Measurements from ENCODE around the gene ZNF385A. TPM values are rescaled to one million over a fixed set of nuclear protein-coding genes. Genes with fewer than 3 reads are reported as not detected.

The ZNF385A gene, protein sequence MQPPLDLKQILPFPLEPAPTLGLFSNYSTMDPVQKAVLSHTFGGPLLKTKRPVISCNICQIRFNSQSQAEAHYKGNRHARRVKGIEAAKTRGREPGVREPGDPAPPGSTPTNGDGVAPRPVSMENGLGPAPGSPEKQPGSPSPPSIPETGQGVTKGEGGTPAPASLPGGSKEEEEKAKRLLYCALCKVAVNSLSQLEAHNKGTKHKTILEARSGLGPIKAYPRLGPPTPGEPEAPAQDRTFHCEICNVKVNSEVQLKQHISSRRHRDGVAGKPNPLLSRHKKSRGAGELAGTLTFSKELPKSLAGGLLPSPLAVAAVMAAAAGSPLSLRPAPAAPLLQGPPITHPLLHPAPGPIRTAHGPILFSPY
- 5.9 TPM for total RNA-seq (2021; ENCODE audit: unreplicated experiment)
- polyA plus RNA-seq (2012; ENCODE audit: insufficient read length), result 10.0 TPM
- percentile 35 among the genes with signal in this experiment for Bru-seq, nascent RNA
- percentile 33 among the genes with signal in this experiment for BruChase-seq, experiment 1, labeled RNA remaining after a 2-hour chase
- percentile 40 among the genes with signal in this experiment for BruChase-seq, experiment 2, labeled RNA remaining after a 6-hour chase
- long read RNA-seq, partial matches to known transcripts, result 2 of 8 reads
- long read RNA-seq, other reads (novel, unspliced or antisense), result 6 of 8 reads

DNA sequence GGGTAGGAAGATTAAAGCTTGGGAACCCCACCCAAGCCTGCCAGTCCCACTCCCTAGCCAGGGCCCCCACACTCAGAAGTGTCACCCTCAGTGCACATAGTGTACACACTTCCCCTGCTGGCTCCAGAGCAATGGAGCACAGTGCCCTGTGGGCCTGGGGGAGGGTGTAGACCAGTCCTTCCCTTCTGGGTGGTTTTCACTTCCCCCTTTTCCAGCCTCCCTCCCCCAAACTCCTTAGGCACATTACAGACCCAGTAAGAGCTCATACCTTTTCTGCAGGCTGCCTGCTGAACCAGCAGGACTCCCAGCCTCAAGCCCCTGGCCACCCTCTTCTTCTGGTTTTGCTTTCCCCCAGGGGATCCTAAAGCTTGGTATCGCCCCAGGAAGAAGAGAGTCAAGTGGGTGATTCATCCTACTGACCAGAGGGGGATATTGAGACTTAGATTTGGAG, at the start of gene ZNF385A:
TSS of gene ZNF385A (minus strand) at position 143 of the 451 bp plus-strand sequence. CDS start 219 bp downstream, outside the sequence.
- BruUV-seq (replicated peaks), result no TSS peak
- in situ Hi-C loops (cut with HindIII; ENCODE audit: low pct_unique_long_range_greater_than_20kb, low sequenced_read_pairs) (no loop called here), intact Hi-C loops (cut with micrococcal nuclease; ENCODE audit: unreplicated experiment) (no loop called here)
- Histone ChIP-seq H3K27ac (ENCODE audit: low read length) (no peak within 1 kb of the TSS), H3K4me3 (ENCODE audit: low read depth in 2 of 2, low read length in 2 of 2) (no peak within 1 kb of the TSS), H3K27me3 (ENCODE audit: control insufficient read depth, insufficient read depth, low read length) (no peaks in the 10 kb centered on the region), H3K4me1 (ENCODE audit: control insufficient read depth, insufficient read depth, low read length) (no peaks in the 10 kb centered on the region; the same call in 1 of the 2 replicates), H3K36me3 (ENCODE audit: control insufficient read depth, insufficient read depth, low read length) (no peaks in the 10 kb centered on the region), H3K9me3 (ENCODE audit: control insufficient read depth, insufficient read depth, low read depth, low read length) (no peaks in the 10 kb centered on the region)
- no peak for ATAC-seq
- ChIA-PET CTCF (interaction anchor here (0.7 to 1.6 kb wide), 2 partner anchors 14 to 15 kb away, joined by 3 to 4 read pairs; no protein-coding TSS in a partner anchor), POLR2A (no interaction called here)
- DNase-seq (ENCODE audit: low read depth, low spot score), result no peak
- no peak for TF ChIP-seq TCF7L2 (IDR thresholded peaks at IDR 0.05; ENCODE audit: low read depth, low read length)
- TF ChIP-seq, protein P1, sequence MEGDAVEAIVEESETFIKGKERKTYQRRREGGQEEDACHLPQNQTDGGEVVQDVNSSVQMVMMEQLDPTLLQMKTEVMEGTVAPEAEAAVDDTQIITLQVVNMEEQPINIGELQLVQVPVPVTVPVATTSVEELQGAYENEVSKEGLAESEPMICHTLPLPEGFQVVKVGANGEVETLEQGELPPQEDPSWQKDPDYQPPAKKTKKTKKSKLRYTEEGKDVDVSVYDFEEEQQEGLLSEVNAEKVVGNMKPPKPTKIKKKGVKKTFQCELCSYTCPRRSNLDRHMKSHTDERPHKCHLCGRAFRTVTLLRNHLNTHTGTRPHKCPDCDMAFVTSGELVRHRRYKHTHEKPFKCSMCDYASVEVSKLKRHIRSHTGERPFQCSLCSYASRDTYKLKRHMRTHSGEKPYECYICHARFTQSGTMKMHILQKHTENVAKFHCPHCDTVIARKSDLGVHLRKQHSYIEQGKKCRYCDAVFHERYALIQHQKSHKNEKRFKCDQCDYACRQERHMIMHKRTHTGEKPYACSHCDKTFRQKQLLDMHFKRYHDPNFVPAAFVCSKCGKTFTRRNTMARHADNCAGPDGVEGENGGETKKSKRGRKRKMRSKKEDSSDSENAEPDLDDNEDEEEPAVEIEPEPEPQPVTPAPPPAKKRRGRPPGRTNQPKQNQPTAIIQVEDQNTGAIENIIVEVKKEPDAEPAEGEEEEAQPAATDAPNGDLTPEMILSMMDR (IDR thresholded peaks at IDR 0.05), result no peak

DNA sequence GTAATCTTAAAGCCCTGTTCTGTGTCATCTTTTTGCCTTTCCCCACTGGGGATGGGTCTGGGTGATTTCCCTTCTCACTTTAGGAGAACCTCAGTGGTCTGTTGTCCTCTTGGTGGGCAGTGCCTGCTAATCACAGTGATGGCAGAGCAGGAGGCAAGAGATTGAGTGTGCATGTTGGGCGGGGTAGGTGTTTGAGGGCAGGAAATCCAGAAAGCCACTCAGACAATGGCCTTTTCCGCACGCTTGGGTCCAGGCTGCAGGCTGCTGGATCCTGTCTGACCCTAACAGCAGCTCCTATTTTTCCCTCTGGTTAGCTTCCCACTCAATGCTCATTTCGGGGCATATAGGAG, 48.3 kb upstream of the ZNF385A start:
- Histone ChIP-seq H3K36me3 (ENCODE audit: control insufficient read depth, insufficient read depth, low read length) (no peaks in the 10 kb centered on the region), H3K27me3 (ENCODE audit: control insufficient read depth, insufficient read depth, low read length) (no peaks in the 10 kb centered on the region; the same call in 1 of the 2 replicates), H3K4me1 (ENCODE audit: control insufficient read depth, insufficient read depth, low read length) (peaks cover 3% of the 10 kb centered on the region; the same call in 1 of the 2 replicates), H3K9me3 (ENCODE audit: control insufficient read depth, insufficient read depth, low read depth, low read length) (no peaks in the 10 kb centered on the region), H3K4me3 (ENCODE audit: low read depth in 2 of 2, low read length in 2 of 2) (no peak overlapping the region), H3K27ac (ENCODE audit: low read length) (no peak overlapping the region)
- ChIA-PET CTCF (interaction anchor here (1.3 kb wide), 1 partner anchor 33 kb away, joined by 3 read pairs; no protein-coding TSS in a partner anchor), POLR2A (interaction anchor here (0.7 kb wide), 1 partner anchor 12 kb away, joined by 3 read pairs; no protein-coding TSS in a partner anchor)
- TF ChIP-seq SIN3A (IDR thresholded peaks at IDR 0.05; ENCODE audit: borderline replicate concordance, insufficient read depth, low read depth, low read length) (no peak), TCF7L2 (IDR thresholded peaks at IDR 0.05; ENCODE audit: low read depth, low read length) (no peak), POLR2AphosphoS5 (IDR thresholded peaks at IDR 0.05; ENCODE audit: low read depth, low read length) (no peak)
- TF ChIP-seq, protein P1 (IDR thresholded peaks at IDR 0.05), result no peak
- TF ChIP-seq, protein P2, sequence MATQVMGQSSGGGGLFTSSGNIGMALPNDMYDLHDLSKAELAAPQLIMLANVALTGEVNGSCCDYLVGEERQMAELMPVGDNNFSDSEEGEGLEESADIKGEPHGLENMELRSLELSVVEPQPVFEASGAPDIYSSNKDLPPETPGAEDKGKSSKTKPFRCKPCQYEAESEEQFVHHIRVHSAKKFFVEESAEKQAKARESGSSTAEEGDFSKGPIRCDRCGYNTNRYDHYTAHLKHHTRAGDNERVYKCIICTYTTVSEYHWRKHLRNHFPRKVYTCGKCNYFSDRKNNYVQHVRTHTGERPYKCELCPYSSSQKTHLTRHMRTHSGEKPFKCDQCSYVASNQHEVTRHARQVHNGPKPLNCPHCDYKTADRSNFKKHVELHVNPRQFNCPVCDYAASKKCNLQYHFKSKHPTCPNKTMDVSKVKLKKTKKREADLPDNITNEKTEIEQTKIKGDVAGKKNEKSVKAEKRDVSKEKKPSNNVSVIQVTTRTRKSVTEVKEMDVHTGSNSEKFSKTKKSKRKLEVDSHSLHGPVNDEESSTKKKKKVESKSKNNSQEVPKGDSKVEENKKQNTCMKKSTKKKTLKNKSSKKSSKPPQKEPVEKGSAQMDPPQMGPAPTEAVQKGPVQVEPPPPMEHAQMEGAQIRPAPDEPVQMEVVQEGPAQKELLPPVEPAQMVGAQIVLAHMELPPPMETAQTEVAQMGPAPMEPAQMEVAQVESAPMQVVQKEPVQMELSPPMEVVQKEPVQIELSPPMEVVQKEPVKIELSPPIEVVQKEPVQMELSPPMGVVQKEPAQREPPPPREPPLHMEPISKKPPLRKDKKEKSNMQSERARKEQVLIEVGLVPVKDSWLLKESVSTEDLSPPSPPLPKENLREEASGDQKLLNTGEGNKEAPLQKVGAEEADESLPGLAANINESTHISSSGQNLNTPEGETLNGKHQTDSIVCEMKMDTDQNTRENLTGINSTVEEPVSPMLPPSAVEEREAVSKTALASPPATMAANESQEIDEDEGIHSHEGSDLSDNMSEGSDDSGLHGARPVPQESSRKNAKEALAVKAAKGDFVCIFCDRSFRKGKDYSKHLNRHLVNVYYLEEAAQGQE (IDR thresholded peaks at IDR 0.05; ENCODE audit: insufficient read depth in 1 of 2, low read depth in 2 of 2, low read length in 1 of 2), result no peak
- ATAC-seq (no peak), DNase-seq (ENCODE audit: low read depth, low spot score) (no peak)
- intact Hi-C loops (cut with micrococcal nuclease; ENCODE audit: unreplicated experiment) (no loop called here), in situ Hi-C loops (cut with HindIII; ENCODE audit: low pct_unique_long_range_greater_than_20kb, low sequenced_read_pairs) (no loop called here)
- BruUV-seq (replicated peaks), result no TSS peak

All from Panc1 (cell line).